Fibroblast of the conjunctiva (primary cell): Measurements from ENCODE around the gene IREB2.
A peak's percentile ranks its signal among the peaks of the same experiment; 100 is the strongest.
"Not testable (repeated sequence)": the region's sequence is repeated elsewhere in the genome, so short reads cannot be mapped to it uniquely, and the experiment has no call there.

ENCODE experiments used
- DNase-seq: peaks from one replicate; pipeline ENCODE4 v3.0.0-alpha.2; 2010; ENCODE audit warnings: low read depth

IREB2 gene

DNA sequence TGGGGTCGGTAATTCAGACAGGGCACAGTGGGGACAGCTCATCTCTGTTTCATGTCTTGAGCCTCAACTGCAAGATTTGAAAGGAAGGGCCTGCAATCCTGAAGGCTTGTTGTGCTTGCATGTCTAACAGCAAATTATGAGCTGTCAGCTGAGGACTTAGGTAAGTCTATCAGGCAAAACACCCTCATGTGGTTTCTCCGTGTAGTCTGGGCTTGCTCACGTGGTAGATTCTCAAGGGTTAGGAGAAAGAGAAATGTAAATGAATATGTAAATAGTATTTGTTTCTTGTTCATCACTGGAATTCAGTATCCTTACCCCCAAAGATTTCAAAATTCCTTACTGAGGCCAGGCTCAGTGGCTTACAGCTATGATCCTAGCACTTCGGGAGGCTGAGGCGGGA is 39.3 kb downstream of the IREB2 start:
- no peak for DNase-seq

DNA sequence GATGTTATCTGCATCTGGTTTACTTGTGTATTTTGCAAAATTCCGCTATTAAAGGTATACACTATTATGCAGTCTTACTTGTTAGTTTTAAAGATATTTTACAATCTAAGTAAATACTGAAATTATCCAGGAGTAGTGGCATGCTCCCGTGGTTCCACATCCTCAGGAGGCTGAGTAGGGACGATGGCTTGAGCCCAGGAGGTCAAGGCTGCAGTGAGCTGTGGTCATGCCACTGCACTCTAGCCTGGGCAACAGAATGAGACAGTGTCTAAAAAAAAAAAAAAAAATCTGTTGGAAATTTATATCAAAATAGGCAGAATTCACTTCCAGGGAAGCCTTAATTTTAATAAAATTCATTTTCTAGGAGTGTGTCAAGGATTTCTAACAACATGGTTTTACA is 41.6 kb downstream of the IREB2 start:
- DNase-seq, result no peak

DNA sequence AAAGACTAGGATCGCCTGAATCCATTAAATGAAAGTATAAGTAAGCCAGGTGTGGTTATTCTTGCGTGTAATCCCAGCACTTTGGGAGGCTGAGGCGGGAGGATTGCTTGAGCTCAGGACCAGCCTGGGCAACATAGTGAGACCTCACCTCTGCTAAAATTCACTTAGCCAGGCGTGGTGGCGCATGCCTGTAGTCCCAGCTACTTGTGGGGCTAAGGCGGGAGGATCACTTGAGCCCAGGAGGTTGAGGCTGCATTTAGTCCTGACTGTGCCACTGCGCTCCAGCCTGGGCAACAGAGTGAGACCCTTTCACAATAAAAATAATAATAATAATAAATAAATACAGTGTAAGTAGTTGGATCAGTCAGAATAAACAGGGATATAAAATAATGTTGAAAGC is 43.9 kb downstream of the IREB2 start:
- DNase-seq, result no peak

DNA sequence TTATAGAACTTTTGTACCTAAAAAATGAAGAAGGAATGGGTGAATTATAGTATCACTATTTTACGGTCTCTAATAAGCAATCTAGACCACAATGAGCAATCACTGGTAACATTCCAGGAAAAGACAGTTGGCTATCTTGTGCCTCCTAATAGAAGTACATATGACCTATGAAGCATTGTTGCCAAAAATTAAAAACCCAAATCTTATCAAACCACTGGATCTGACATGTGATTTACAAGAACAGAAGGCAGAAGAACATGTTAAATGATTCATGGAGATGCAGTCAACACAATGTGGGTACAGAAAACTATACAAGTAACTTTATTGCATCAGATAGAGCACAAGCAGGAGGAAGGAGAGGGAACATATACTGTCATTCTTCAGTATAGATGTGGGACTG is 54.9 kb downstream of the IREB2 start:
- peak; percentile 26 for DNase-seq

DNA sequence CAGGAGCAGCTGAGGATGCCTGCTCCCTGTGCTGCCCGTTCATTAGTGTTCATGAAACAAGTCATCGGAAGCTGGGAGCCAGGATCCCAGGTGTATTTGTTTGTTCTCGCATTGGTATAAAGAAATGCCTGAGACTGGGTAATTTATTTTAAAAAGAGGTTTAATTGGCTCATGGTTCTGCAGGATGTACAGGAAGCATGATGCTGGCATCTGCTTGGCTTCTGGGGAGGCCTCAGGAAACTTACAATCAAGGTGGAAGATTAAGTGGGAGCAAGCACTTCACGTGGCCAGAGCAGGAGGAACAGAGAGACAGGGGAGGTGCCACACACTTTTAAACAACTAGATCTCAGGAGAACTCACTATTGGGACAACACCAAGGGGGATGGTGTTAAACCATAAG is 63.8 kb downstream of the IREB2 start:
- DNase-seq, result no peak

DNA sequence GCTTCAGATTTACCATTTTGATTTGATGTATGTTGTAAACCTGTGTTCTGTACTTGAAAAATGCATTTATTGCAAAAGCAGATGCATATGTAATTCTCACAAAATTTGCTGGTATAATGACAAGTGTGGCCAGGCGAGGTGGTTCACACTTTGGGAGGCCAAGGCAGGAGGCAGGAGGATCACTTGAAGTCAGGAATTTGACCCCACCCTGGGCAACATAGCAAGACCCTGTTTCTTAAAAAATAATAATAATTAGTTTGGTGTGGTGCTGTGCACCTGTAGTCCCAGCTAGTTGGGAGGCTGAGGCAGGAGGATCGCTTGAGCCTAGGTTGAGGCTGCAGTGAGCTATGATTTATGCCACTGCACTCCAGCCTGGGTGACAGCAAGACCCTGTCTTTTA is 64.6 kb downstream of the IREB2 start:
- no peak for DNase-seq

DNA sequence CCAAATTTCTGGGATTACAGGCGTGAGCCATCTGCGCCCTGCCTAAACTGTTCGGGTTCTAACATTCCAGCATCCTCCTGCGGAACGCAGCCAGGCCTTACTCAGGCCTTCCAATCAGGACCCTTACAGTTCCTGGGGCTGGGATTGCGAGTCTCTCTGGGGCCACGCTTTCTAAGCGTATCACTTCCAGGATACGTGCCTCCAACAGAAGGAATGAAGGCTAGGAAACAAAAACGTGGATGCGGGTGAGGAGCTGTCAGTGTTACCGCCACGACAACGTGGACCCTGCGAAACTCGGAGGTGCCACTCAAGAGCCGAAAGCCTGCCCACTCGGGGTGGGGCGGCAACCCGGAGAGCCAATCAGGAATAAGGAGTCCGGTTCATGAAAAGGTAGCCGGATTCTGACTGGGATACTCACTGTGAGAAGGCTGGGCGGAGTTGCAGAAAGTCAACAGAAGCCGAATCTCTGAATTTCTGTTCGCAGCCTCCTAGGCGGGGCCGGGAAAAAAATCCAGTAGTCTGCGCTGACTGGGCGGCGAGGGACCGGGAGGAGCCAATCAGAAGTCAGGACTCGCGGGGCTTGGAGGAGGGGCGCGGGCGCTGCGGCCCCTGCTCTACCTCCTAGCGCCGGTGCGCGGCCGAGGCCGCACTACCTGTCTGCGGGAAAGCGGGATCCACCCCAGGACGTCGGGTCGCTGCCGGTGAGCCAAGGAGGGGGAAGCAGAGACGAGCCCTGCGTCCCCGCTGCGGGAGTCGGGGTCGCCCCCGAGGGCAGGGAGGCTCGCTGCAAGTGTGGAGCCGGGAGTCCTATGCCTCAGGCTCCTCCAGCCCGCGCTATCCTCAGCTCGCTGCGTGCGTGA is 69.2 kb downstream of the IREB2 start, which contains the start of gene HYKK:
HYKK (plus strand) TSS at position 607 of the 860 bp plus-strand sequence. CDS start 5,512 bp downstream, outside the sequence.
- peak; percentile 92 for DNase-seq

DNA sequence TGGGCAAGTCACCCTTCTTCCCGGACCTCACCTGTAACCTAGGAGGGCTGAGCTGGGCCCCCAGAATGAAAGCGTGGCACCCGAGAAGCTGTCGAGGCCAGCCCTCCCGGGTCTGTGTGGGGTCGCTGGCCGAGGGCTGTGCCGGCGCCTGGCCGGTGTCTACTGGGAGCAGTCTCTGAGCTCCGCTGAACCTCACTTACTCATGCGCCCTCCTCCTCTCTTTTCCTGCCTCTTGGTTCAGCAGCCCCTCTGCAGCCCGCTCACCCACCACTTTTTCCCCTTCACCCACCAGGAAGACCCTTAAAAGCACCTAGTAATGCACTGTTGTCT is 69.8 kb downstream of the IREB2 start:
- DNase-seq, result no peak

DNA sequence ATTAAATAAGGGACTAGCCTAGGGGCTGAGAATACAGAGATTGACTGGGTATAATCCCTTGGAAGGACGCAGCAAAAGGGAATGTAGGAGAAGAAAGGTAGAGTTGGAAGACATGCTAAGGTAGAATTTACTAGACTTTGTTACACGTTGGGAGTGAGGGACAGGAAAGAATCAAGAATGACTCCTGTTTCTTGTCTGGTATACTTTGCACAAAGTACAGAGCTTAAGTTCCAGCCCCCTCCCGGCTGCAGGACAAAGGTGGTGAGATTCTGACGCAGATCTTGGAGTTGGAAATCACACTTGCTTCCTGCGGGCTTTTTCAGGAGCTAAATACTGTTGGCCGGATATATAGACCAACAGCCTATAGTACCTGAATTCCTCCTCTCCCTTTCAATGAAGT is 70.3 kb downstream of the IREB2 start:
- DNase-seq, result no peak

DNA sequence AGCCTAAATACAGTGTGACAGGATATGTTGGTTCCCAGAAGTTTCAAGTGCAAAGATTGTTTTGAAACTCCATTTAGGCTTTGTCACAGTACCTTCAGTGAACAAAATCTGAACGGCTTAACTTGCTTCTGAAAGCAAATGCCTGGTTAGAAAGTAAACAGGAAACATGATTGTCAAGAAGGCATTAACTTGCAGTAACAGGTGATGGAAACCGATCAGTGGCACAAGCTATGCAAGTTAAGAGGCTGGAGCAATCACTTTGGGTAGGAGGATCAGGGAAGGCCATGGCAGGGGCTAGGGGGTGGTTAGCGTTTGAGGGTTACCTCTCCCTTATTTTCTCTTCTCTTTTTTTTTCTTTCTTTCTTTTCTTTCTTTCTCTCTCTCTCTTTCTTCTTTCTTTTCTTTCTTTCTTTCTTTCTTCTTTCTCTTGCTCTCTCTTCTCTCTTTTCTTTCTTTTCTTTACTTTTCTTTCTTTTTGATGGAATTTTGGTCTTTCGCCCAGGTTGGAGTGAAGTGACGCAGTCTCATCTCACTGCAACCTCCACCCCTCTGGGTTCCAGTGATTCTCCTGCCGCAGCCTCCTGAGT is 71.8 kb downstream of the IREB2 start:
- DNase-seq, result no peak

DNA sequence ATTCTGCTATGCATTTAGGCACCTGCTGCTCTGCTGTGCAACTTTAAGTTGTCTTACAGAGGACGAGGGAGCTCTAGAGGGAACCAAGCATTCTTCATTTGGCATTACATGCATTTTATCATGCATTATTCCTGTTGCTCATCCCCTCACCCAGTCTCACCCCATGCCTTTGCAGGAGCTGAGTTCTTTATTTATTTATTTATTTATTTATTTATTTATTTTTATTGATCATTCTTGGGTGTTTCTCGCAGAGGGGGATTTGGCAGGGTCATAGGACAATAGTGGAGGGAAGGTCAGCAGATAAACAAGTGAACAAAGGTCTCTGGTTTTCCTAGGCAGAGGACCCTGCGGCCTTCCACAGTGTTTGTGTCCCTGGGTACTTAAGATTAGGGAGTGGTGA is 82.0 kb downstream of the IREB2 start:
- DNase-seq, result not testable (repeated sequence)

DNA sequence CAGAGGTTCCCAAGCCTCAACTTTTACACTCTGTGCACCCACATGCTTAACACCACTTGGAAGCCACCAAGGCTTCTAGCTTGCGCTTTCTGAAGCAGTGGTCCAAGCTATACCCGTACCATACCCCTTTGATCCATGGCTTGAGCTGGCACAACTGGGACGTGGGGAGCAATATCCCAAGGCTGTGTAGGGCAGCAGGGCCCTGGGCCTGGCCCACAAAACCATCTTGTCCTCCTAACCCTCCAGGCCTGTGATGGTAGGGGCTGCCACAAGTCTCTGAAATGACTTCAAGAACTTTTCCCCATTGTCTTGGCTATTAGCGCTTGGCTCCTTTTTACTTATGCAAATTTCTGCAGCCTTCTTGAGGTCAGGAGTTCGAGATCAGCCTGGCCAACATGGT is 86.2 kb downstream of the IREB2 start:
- DNase-seq, result no peak

DNA sequence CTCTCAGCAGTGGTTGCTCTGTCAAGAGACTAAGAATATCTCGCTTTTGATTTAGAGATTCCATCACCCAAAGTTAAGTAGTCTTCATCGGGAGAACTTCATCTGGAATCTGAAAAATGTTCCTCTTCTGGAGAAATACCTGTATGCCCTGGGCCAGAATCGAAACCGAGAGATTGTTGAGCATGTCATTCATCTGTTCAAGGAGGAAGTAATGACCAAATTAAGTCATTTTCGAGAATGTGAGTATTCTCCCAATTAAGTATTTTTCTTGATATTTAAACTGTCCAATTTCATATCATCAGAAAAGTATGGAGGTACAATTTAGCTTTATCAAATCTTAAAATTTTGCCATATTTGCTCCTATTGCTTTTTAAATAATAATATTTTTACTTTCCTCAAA is 89.3 kb downstream of the IREB2 start:
- no peak for DNase-seq

DNA sequence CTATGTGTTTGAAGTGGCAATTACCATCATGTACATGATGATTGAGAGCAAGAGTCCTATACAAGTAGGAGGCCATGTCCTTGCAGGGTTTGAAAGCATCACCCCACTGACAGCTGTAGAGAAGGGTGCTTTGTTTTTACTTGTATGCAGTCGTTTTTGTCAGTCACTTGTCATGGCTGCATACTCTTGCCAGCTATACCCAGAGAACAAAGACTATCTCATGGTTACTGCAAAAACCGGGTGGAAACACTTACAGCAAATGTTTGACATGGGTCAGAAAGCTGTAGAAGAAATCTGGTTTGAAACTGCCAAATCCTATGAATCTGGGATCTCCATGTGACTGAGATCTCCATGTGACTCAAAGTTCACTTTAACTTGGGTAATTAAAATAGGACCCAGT is 95.3 kb downstream of the IREB2 start:
- DNase-seq, result no peak

DNA sequence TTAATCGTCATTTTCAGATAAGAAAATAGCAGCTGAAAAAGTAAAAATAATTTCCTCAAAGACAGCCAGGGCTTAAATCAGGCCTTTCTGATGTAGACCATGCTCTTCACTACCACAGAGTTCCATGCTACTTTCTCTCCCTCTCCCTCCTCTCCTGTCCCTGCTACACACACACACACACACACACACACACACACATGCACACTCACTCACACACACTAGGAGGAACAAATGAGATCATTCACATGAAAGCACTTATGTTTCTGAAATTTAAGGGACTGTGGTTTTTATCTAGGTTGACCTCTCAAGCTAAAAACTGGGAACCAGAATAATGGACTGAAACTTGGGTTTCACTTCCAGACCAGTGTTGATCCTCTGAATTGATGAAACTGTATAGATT is 98.1 kb downstream of the IREB2 start:
- no peak for DNase-seq

DNA sequence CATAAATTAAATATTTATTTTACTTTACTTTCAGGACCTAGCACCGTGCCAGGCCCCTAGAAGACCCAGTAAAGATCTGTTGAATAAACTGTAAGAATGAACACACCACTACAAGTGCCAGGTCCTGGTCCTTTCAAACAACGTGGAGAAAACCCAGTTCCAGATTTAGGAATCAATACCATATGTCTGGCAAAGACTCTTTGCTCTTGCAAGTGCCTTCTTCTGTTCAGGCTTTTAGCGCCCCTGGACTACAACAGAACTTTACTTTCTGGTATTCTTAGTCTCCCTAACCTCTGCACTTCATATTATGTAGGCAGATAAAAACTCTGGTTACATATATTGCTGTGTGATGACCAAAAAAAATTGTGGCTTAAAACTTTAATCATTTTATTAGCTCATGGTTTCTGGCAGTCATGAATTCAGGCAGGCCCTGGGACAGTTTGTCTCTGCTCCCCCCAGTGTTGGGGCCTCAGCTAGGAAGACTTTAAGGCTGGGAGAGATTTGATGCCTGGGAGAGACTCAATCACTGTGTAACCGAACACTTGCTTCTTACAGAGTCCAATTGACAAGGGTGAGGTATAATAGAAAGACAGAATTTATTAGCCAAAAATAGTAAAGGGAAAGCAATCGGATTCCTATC is 99.4 kb downstream of the IREB2 start:
- peak; percentile 53 for DNase-seq

DNA sequence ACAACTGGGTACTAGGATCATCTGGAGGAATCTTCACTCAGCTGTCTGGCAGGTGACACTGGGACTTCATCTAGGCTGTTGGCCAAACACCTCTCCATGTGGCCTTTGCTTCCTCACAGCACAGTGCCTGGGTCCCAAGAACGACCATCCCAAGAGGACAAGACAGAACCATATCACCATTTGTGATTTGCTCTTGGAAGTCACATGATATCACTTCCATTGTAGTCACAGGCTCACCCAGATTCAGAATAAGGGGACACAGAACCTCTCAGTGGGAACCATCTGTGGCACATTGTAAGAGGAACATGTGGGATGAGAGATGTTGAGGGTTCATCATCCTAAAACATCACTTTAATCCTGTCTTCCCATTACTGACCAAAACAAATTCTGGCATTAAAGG is 100.3 kb downstream of the IREB2 start:
- no peak for DNase-seq

DNA sequence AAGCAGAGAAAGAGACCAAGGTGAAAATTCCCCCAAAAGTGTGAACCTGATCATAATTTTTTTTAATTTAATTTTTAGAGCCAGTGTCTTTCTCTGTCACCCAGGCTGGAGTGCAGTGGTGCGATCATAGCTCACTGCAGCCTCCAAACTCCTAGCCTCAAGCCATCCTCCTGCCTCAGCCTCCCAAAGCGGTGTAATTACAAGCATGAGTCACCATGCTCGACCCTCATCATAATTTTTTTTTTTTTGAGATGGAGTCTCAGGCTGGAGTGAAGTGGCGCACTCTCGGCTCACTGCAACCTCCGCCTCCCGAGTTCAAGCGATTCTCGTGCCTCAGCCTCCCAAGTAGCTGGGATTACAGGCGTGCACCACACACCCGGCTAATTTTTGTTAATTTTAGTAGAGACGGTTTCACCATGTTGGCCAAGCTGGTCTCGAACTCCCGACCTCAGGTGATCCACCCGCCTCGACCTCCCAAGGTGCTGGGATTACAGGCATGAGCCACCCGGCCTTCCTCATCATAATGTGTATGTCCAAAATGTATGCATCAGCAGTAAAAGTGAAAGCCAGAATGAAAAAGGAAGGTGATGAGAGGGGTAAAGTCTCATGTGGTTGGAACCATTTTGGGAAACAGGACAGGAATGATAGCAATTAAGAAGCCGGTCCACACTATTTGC is 101.6 kb downstream of the IREB2 start:
- not testable (repeated sequence) for DNase-seq

DNA sequence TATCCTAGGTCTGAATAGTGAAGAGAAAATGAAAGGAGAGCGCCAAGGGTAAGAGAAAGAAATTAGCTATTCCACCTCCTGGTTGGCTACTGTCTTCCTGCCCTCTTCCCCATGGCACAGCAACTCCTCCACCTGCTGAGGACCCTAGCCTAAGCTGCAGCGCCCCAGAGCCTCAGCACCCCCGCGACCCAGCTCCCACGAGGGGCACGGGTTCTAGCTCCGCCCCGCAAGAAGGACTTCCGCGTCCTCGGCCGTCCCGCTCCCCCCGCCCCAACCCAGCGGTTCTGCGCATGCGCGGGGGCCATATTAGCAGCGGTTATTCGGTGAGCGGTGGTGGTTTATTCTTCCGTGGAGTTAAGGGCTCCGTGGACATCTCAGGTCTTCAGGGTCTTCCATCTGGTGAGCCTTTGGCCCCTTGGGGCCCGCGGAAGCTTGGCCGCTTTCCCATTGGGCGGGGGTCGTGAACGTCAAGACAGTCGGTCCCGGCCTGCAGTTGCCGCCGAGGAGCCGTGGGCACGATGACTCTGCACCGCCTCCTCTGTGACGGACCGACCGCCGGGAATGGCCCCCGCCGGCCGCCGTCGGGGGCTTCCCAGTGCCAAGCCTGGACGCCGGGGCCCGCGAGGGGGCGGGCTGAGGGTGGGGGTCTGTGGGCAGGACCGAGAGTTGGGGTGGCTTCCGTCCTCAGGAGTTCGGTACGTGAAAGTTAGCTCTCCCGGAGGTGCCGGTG is 102.3 kb downstream of the IREB2 start, which contains the start of gene PSMA4:
PSMA4 (plus strand) TSS at position 304 of the 730 bp plus-strand sequence. CDS start 1,484 bp downstream, outside the sequence.
- peak; percentile 70 for DNase-seq

DNA sequence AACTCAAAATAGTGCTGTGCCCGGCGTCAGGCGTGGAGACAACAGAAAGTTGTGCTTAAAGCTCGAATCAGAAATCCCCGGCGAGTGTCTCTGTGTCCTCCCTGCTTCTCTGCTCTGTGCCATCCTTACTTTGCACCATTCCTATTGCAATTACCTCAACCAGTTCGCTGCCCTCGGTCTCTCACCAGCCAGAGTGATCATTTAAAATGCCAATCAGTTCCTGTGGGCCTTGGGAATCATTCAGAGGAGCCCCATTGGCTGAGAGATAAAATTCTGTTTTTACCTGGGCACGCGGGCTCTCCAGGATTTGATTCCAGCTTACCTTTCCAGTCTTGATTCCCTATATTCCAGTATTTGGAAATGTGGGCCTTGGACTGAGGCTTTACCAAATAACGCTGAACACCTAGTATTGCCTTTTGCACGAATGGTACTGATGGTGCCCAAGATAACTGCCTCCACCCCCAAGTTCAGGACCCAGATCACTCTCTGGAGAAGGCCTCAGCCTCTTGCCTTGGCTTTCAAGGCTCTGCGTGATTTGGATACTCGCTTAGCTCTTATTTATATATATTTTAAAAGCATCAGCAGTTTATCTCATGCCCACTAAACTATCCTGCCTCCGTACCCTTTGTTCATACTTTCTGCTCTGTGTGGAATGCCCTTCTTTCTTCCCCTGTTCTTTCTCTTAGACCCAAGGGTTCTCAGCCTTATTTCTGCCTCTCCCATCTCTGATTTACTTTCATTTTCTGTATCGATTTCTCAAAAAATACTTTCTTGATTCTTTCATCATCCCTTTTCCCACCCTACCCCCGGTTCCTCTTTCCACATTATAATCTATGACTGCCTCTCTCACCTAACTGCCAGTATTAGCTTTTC is 103.1 kb downstream of the IREB2 start:
- DNase-seq, result no peak

DNA sequence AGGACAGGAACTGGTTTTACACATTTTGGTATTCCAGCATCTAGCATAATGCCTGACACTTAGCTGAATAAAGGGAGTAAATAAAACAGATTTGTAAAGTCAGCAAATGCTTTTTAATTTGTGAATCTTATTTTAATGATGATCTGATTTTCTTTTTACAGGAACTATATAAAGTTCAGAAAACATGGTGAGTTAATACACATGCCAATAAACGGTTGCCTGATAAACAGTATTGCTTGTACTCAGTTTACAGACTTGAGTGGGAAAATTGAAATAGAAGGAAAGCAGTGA is 103.7 kb downstream of the IREB2 start:
- DNase-seq, result no peak
